HG03354 (cell line): ENCODE measurements around the gene ZFR.
"Not testable (repeated sequence)": the region's sequence is repeated elsewhere in the genome, so short reads cannot be mapped to it uniquely, and the experiment has no call there.

ENCODE experiments used
- ATAC-seq: cut with Tn5 transposase; IDR thresholded peaks from one replicate; pipeline ENCODE4 v1.9.1; 2021; ENCODE audit warnings: mild to moderate bottlenecking; ENCODE audit not compliant: unreplicated experiment, poor library complexity, severe bottlenecking

The ZFR gene

DNA sequence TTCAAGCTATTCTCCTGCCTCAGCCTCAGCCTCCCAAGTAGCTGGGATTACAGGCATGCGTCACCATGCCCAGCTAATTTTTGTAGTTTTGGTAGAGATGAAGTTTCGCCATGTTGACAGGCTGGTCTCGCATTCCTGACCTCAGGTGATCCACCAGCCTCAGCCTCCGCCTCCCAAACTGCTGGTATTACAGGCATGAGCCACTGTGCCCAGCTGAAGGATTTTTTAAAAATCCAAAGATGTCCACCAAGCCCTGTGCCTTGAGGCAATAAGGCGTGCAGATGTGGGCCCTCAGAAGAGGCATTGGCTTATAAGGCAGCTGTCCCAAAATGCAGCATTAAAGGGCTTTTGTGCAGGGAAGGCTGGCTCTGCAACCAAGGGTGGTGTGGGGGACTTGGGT lies 10.3 kb upstream of the ZFR start:
- ATAC-seq = no peak

GRCh38 chr5:32453916-32454315 lies 9.4 kb upstream of the ZFR start:
- no peak for ATAC-seq

GRCh38 chr5:32452316-32452715 lies 7.8 kb upstream of the ZFR start:
- not testable (repeated sequence) for ATAC-seq

DNA sequence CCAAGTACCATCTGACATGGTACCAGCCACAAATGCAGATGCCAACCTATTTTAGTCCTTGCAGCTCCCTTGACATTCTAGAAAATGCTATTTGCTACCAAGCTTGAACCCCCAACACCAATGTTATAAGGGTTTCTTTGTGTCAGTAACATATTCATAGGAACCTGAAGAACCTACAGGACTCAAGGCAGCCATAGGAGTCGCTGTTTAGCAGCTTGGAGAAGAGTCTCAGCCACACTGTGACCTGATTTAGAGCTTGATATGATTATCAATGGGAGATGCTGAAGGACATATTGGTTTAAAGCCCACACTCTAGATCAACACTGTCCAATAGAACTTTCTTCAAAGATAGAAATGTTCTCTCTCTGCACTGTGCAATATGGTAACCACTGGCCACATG lies 6.4 kb upstream of the ZFR start:
- no peak for ATAC-seq

DNA sequence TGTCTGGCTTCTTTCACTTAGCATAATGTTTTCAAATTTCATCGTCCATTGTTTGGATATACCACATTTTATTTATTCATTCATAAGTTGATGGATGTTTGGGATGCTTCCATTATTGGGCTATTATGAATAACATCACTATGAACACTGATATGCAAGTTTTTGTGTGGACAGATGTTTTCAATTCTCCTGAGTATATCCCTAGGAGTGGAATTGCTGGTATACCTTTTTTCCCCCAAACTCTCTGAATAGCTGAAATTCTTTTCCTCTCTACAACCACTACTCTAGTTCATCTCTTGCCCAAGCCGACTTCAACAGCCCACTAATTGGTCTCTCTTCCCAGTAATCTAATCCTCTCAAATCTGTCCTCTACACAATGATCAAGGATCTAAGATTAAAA lies 4.7 kb upstream of the ZFR start:
- ATAC-seq = no peak

DNA sequence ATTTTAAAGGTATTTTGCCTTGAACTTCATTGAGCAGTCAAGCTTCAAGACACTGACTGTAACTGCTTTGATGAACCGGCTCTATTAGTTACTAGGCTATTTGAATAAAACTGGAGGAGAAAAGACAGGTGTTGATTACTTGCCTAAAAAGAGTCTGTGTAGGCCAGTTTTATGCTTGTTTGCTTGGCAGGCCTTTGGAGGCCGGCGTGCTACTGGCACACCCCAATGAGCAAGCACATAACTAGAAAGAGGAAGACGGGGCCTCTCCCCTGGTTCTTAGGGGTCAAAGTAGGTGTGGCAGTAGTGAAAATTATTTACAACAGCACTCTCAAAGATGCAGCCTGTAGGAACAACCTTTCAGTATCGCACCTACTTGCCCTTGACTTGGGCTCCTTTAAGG lies 2.1 kb upstream of the ZFR start:
- no peak for ATAC-seq

GRCh38 chr5:32445831-32446614 lies 1.5 kb upstream of the ZFR start:
- no peak for ATAC-seq

- no peak for ATAC-seq
These were observed 783 bp upstream of the ZFR start for GRCh38 chr5:32445287-32445758.

- peak; percentile 44 for ATAC-seq
These were observed 754 bp downstream of the ZFR start for GRCh38 chr5:32443541-32444430.

DNA sequence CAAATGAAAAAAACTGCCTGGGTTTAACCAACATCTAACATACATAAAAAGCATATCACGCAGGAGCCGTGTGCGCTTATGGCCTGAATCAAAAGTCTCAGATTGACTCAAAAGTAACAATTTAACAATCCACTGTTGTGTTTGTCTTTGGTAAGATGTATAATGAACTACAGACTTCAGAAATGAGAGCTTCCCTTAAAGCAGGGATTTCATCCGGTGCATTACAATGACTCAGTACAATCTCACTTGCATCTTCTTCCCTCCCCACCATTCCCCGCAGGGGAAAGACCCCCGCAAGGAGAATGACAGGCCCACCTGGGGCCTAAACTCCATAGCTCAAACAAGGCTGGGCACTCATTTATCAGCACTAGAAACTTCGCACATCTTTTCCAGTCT lies 1.4 kb downstream of the ZFR start:
- peak; percentile 31 for ATAC-seq

DNA sequence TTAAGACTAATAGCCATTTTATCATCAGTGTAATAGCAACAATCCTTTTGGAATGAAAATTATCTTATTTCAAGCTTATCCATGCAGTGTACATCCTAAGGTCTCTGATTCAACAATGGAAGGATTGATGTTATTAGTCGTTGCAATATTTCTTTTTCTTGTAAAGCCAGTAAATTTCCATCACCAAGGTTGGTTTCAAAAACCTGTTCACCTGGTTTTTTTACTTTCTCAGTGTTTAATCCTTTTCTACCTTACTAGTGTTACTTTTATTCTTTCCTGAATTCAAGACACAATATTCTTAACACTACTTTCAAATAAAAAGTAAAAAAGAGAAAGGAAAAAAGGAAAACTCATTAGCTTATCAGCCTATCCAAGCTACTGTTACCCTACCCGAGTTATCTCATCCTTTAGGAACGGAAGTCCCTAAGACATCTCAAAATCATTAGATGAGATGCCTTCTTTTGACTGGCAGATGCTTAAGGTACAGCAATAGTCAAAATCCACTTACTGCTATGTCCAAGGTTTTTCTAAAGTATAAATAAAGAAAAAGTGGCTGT lies 5.4 kb downstream of the ZFR start:
- no peak for ATAC-seq

DNA sequence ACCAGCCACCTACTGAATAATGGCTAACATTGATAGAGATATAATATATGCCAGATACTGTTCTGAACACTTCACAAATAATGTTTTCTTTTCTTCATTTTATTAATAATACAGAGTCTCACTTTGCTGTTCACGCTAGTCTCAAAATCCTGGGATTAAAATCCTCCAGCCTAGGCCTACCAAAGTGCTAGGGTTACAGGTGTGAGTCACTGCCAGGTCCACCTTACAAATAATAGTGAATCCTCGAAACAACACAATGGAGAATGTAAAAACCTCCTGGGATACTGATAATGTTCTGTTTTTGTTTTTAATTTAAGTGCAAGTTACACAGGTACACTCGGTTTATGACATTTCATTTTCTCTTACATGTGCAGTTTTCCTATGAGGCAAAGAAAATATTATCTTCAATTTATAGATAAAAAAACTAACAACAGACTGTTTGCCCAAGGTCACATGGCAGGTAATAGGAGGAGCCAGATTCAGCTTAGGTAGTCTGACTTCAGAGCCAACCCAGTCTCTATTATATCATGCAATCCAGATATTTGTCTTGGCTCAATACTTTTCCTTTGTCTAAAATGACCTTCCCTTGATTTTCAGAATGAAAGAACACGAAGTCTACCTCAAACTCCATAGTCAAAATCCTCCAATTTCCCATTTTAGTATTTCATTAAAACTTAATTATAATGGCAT lies 7.8 kb downstream of the ZFR start:
- ATAC-seq = no peak

GRCh38 chr5:32435383-32435782 lies 9.2 kb downstream of the ZFR start:
- no peak for ATAC-seq

- no peak for ATAC-seq
These were observed 10.3 kb downstream of the ZFR start for GRCh38 chr5:32434221-32434620.

DNA sequence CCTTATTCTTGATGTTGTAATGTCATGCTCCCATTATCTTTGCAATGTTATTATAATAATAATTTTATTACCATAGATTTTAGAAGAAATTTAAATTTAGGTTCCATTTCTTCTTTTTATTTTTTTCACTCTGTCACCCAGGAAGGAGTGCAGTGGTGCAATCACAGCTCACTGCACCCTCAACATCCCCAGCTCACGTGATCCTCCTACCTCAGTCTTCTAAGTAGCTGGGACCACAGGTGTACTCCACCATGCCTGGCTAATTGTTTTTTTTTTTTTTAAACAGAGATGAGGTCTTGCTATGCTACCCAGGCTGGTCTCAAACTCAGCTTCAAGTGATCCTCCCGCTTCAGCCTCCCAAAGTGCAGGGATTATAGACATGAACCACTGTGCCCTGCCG lies 11.9 kb downstream of the ZFR start:
- ATAC-seq = no peak

GRCh38 chr5:32430825-32431224 lies 13.7 kb downstream of the ZFR start:
- not testable (repeated sequence) for ATAC-seq

GRCh38 chr5:32428426-32428825 lies 16.1 kb downstream of the ZFR start:
- ATAC-seq = no peak

- ATAC-seq = no peak
These were observed 17.9 kb downstream of the ZFR start for GRCh38 chr5:32426440-32427151.

DNA sequence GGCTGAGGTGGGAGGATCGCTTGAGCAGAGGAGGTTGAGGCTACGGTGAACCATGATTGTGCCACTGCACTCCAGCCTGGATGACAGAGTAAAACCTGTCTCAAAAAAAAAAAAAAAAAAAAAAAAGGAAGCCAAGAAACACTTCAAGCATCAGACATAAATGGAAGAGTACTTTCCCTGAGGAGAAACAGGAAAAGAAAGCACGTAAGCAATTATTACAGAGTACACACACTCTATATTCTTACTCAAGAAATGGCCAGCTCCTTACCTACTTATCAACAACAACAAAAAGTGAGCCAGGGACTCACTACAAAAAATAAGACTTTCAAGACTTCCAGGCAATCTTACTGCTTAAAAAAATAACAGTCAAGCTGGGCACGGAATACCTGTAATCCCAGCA lies 21.8 kb downstream of the ZFR start:
- ATAC-seq = no peak
